HG03565 (cell line): Measurements from ENCODE around the gene PLAGL1.
"Not testable (repeated sequence)": the region's sequence is repeated elsewhere in the genome, so short reads cannot be mapped to it uniquely, and the experiment has no call there.

Experiments
- ATAC-seq: cut with Tn5 transposase; IDR thresholded peaks from one replicate; pipeline ENCODE4 v1.9.1; 2021; ENCODE audit warnings: mild to moderate bottlenecking, moderate library complexity; ENCODE audit not compliant: unreplicated experiment

The PLAGL1 gene

DNA sequence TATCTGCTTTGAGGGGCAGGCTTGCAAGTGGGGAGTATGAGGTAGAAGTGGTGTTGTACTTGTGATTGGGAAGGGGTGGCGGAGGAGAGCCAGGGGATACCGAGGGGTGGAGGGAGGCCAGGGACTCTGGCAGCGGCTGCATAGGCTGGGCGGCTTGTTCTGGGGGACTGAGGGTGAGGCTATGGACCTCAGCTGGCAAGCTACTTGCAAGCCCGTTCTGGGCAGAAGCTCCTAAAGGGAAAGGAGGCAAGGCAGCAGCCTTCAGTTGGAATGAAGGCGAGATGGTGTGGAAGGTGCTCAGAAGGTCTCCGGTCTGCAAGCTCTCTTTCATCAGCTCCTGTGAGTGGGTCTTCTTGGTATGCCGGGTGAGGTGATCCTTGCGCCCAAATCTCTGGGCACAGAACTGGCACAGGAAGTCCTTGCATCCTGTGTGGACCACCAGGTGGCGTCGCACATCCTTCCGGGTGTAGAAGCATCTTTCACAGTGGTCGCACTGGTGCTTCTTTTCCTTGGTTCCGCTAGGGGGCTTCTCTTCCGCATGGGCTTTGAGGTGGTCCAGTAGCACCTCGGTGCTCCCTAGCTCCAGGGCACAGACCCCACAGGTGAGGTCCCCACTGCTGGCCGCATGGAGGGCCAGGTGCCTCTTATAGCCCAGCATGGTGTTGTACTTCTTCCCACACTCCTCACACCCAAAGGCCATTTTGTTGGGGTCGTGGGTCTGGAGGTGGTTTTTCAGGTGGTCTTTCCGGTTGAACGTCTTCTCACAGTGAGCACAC is 66.0 kb downstream of the PLAGL1 start:
- ATAC-seq, result no peak

DNA sequence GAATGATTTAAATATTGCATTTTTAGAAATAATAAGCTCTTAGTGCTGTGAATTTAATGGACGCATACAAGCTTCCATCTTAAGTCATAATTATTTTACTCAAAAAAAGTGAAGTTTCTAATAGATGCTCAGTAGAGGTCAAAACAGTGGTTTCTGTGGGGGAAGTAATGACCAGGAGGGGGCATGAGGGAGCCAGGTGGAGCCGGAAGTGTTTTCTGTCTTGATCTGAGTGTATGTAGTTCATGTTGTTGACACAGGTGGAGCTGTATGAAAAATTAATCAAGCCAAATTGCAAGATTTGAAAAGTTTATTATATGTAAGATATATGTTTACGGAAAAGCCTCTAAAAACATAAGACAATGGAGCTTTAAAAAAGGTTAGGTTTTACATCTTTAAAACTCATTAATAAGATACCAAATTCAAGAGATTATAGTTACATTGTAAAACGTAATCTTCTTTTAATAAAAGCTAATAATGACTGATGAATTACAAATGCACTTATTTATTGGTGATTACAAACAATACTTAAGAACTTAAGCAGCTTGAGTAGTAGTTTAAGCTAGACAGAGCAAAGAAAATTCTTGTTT is 68.0 kb downstream of the PLAGL1 start:
- ATAC-seq, result peak; percentile 89

DNA sequence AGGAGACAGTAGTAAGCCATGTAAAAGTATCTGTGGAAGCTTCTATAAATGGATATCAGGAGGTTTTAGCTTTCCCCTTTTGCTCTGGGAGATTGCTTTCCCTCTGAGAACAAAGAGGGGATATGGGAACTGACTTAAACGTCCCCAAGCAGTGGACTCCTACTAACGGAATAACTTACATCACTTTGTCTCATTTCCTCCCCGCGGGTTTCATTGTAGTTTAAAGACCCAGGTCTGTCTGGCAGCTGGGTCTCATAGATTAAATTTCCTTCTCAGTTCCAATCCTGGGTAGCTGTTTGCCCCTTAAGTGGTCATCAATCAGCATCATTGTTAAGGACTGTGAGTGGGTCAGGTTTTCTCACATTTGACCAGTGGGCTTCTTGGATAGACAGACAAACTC is 68.7 kb downstream of the PLAGL1 start:
- no peak for ATAC-seq

DNA sequence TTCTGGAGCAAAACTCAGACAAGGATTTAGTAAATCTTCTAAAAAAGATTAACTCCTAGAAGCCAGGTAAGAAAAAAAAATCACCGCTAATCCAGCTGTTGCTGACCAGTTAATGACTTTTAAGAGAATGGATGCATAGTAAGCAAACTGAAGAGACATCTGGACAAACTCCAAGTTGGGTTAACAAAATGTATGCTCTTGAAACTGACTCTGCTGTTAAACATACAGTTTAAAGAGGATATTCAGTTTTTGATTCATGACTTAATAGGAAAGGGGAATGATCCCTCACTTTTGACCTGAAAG is 70.4 kb downstream of the PLAGL1 start:
- no peak for ATAC-seq

DNA sequence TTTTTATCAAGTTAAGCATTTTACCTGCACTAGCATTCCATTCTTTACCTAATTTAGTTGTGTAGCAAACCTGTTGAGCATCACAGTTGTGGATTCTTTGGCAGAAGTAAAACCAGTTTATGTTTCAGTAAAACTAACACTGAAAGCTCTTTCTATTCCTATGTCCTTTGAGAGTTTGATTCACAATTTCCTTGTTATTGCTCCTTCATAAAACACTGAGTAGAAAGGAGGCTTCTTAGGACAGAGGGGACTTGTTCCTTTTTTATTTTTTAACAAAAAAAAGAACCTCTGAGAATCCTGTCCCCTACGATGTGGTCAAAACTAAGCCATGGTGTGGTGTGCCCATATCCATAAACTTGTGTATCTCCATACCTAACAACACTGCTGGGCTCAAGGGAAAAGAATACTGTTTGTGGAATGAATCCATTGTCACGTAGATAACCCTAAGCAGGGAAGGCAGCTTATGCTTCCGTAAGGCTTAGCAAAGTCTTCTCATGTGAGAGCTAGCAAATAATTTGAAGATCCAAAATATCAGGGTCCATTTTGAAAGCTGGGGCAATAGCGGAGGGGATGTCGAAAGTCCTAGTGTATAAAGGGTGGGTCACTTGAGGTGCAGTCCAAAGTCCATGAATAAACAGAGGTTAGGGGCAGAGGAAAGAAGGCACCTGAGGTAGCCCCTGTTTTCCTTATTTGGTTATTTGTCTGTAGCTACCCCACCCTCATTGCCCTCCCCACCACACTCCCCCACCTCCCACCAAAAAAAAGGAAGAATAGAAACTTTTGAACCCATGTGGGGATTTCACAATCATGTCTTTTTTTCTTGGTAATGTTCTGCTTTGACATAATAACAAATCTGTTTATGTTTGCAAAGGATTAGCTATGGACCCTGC is 71.0 kb downstream of the PLAGL1 start:
- no peak for ATAC-seq

DNA sequence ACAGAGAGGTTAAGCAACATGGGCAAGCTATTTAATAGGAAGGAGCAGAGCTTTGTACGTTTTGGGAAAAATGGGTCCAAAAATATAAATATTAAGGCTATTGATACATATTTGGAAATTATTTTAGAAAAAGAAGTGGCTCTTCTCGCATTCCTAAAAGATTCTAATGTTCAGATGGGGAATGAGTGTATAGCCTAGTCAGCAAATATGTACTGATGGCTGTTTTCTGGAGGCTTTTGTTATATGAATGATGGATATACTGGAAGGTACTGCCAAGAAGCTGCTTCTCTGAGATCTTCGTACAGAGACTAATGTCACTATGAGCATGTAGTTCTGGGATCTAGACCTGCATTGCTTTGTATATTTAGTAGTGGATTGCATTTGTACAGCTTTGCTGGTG is 71.7 kb downstream of the PLAGL1 start:
- ATAC-seq, result no peak

DNA sequence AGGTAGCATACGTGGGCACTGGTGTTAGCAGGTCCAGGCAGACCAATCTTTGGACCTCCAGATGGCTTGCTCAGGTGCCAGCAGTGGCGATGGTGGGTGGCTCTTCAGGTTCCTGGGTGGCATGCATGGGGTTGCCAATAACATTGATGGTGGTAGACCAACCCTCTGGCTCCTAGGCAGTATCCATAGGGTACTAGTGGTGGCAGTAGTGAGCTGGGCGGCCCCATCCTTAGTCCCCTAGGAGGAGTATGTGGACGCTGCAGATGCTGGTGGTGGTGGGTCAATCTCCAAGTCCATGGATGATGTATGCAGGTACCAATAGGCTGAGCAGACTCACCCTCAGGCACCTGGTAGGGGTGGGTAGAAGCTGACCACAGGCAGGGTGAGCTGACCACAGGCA is 73.2 kb downstream of the PLAGL1 start:
- no peak for ATAC-seq

DNA sequence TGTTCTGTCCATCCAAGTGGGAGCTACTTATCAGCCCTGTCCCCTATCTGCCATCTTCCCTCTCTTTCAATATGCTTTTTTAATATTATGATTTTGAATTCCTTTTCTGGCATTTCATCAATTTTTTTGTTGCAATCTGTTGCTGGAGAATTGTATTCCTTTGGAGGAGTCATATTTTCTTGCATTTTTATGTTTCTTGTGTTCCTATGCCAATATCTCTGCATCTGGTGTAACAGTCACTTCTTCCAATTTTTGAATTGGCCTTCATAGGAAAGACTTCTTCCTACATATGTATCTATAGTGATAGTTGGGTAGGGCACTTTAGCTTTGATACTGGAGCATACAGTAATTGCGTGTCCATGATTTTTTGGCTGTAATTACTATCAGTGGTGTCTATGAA is 73.7 kb downstream of the PLAGL1 start:
- ATAC-seq, result no peak

DNA sequence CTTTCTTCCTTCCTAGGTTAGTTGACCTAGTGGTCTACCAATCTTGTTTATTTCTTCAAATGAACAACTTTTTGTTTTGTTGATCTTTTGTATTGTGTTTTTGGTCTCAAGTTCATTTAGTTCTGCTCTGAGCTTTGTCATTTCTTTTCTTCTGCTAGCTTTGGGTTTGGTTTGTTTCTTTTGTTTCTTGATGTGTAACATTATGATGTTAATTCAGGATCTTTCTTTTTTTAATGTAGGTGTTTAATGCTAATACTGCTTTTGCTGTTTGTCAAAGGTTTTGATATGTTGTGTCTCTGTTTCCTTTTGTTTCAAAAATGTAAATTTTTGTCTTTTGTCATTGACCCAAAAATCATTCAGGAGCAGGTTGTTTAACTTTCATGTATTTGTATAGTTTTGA is 78.1 kb downstream of the PLAGL1 start:
- no peak for ATAC-seq

DNA sequence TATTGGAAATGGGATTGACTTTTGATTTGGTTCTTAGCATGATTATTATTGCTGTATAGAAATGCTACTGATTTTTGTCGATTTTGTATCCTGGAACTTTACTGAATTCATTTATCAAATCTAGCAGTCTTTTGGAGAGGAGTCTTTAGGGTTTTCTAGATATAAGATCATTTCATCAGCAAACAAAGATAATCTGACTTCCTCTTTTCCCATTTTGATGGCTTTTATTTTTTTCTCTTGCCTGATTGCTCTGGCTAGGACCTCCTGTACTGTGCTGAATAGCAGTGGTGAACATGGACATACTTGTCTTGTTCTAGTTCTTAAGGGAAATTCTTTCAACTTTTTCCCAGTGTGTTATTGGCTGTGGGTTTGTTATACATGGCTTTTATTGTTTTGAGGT is 79.2 kb downstream of the PLAGL1 start:
- no peak for ATAC-seq

DNA sequence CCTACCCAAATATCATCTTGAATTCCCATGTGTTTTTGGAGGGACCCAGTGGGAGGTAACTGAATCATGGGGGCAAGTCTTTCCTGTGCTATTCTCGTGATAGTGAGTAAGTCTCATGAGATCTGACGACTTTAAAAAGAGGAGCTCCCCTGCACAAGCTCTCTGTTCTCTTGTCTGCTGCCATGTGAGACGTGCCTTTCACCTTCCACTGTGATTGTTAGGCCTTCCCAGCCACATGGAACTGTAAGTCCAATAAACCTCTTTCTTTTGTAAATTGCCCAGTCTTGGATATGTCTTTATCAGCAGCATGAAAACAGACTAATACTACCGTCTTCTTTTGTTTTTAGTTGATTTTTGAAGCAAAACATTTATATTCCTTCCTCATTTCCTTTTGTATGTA is 91.0 kb downstream of the PLAGL1 start:
- not testable (repeated sequence) for ATAC-seq

DNA sequence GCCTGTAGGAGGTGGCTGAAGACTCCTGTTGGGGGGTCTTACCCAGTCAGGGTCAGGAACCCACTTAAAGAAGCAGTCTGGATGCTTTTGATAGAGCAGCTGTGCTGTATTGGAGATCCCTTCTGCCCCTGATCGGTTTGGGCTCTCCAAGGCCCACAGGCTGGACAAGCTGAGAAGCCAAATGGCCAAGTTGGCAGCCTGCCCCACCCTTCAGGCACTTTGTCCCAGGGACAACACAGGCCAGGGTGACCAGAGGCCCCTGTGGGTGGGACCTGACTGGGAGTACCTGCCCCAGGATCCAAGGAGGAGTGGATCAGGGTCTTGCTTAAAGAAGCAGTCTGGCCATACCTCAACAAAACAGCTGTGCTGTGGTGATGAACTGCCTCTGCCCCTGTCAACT is 95.4 kb downstream of the PLAGL1 start:
- ATAC-seq, result no peak

DNA sequence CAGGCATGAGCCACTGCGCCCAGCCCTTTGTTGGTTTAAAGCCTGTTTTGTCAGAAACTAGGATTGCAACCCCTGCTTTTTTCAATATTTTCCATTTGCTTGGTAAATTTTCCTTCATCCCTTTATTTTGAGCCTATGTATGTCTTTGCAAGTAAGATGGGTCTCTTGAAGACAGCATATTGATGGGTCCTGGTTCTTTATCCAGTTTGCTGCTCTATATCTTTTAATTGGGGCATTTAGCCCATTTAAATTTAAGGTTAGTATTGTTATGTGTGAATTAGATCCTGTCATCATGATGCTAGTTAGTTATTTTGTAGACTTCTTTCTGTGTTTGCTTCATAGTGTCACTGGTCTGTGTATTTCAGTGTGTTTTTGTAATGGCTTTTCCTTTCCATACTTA is 97.0 kb downstream of the PLAGL1 start:
- ATAC-seq, result no peak

DNA sequence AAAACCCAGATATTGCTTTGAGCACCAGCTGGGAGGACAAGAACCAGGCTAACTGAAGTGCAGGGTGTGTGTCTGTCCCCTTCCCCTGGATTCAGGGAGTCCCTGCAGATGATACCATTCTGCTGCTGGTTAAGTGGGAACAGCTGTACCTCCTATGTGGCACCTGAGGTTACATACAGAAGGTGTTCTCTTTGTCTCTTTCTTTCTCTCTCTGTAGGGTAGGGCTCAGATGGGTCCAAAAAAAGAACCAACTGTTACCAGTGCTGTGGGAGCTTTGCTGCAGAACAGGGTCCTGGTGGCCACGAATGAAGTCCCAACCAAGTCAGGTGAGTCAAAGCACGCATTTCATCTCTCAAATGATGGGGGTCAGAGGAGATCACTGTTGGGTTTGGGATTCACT is 105.2 kb downstream of the PLAGL1 start:
- no peak for ATAC-seq

DNA sequence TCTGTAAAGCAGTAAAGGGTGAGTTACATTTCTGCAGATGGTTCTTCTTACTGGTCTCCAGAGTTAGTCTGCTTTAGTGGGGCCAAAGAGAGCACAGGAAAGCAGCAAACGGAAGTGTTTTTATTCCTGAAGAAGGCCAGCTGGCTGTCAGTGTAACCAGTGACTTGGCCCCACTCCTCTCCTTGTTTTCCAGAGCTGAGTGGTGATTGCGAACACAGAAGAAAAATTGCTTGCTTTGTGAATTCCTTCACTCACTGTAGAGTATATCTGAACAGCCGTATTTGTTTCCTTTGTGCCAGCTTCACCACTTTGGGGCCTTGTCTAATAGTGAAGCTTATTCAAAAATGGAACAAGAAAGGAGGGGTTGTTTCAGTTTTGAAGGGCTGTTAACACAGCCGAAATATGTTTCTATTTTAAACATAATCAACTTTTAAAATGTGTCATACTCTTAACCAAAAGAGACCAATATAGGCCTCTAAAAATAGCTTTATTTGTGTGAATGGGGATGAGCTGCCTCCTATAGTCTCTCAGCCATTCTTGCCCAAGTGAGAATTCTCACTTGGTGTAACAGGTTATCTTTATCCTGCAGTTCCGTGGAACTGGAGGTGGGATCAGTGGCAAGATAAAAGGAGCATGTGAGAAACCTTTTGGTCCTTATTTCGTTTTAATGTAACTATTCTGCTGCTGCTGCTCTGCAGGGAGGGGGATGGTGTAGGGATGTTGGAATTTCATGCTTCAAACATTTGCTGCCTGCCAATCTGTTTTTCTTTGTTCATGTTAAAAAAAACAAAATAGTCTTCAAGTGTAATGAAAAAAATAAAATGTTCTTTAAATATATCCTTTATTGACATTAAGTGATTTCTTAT is 105.9 kb downstream of the PLAGL1 start:
- peak; percentile 94 for ATAC-seq

DNA sequence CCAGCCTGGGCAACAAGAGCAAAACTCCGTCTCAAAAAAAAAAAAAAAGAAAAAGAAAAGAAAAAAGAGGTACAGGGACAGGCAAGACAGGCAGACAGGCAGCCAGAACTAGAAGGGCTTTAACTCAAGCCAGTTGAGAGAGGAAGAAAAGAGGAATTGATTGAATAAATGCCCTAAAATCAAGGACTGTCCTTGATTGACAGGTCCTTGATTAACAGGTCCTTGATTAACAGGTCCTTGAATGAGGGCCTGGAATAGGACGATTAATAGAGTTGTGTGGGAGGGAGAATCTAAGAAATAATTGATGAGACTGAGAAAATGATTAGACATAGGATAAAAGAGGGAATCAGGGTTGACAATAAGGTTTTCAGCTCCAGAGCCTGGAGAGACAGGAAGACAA is 107.7 kb downstream of the PLAGL1 start:
- no peak for ATAC-seq

DNA sequence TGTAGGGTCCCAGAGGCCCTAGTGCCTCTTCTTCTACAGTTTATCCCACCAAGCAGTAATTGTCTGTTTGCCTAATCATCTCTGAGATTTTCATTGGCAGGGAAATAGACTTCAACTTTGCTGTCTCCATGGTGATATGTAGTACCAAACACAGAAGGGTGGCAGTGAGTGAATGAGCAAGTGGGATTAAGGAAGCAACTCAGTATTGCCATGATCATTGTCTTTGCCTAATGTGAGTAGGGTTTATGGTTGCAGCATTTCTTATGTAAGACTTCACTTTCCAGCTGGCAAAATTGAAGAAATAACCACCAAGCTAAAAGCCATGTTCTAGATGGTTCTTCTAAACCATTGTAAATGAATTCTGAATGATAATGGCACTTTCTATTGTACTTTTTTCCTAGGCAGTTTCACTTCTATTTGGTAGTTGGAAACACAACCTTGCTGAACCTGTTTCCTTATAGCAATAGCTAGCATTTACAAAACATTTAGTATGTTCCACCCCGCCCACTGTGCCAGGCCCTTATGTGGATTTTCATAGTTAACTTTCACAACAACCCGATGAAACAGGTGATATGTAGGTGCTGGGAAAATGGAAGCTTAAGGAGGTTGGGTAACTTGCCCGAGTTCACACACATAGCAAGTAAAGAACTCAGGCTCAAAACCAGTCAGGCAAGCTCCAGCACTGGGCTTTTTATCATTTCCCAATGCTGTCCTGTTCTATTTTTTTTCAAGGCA is 111.8 kb downstream of the PLAGL1 start:
- ATAC-seq, result no peak

DNA sequence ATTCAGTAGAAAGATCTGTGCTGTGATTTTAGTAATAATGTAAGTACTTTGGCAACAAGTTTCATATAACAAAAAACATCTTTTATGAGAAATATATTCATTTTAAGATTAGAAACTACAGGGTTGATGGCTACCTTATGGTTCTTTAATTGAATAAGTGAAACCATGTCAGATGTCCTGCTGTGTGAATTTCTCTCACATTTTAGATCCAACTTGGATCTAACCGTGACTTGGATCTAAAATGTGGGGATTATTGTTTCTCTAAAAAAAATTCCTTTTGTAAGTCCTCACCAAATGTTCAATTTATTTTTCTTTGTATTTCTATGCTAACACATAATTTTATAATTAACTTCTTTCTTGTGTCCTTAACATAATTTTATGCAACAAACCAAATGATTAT is 113.4 kb downstream of the PLAGL1 start:
- no peak for ATAC-seq
